GM19025 (cell line): ENCODE results near the gene MACROD2.

Source experiments
- ATAC-seq: cut with Tn5 transposase; IDR thresholded peaks from one replicate; pipeline ENCODE4 v1.9.1; 2021; ENCODE audit warnings: mild to moderate bottlenecking, low read depth, moderate library complexity; ENCODE audit not compliant: unreplicated experiment

MACROD2 gene

GRCh38 chr20:15911581-15911980 is 1916.3 kb downstream of the MACROD2 start:
- no peak for ATAC-seq

DNA sequence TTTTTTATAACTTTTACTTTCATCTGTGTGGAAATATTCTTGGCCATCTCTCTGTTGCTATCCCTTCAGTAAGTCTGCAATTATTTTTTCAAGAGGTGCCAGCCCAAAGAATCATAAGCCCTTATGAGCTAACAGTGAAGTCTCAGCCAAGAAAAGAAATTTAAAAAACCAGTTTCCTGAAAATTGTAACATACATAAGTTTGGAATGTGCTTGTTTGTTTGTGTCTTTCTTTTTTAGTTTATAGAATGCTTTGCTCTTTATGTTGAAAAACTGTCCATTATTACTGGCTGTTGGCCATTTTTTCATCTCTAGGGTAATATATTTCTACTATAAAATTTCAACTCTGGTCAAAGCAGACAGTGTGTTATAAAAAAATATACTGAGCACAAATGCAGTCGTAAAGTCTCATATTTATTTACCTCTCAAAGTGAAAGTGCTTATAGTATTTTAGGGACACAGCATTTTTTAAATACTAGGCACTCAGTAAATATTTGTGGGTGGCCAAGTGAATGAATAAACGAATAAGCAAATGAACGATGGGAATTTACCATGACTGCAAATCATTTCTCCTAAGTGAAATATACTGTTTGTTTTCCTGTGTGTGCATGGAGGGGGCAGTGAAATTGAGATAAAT is 1918.2 kb downstream of the MACROD2 start:
- no peak for ATAC-seq

GRCh38 chr20:15916623-15917022 is 1921.3 kb downstream of the MACROD2 start:
- ATAC-seq, result no peak

GRCh38 chr20:15917283-15917682 is 1922.0 kb downstream of the MACROD2 start:
- no peak for ATAC-seq

GRCh38 chr20:15918631-15919030 is 1923.3 kb downstream of the MACROD2 start:
- no peak for ATAC-seq

DNA sequence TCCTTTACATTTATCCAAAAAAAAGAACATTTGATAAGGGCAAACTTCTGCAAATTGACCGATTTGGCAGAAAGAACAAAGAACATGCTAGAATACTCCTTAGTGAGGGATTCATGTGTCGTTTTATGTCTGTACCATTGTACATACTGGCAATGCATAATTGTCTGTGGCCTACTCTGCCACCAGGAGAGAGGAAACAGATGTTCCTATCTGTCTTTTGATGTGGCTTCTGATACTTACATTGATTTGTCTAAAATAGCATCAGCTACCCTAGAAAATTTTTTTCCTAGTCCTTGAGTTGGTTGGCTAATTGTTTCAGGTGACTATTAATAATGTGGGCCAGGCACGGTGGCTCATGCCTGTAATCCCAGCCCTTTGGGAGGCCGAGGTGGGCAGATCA is 1923.8 kb downstream of the MACROD2 start:
- no peak for ATAC-seq

DNA sequence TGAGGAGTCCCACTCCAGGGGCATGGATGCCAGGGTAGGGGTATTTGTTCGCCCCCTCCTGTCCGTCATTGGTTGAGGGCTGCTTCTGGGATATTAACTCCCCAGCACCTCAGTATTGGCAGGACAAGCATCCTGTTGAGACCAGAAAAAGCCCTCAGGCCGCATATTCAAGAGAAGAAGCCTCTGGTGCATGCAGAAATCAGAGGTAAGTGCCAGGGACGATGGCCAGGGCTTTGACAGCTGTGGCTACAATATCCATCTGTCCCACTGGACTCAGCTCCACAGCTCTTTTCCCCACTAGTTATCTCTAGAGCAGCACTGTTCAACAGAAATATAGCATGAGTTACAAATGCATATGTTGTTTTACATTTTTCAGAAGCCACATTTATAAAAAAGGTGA is 1926.6 kb downstream of the MACROD2 start:
- ATAC-seq, result no peak

GRCh38 chr20:15922556-15922955 is 1927.2 kb downstream of the MACROD2 start:
- ATAC-seq, result peak; percentile 24

DNA sequence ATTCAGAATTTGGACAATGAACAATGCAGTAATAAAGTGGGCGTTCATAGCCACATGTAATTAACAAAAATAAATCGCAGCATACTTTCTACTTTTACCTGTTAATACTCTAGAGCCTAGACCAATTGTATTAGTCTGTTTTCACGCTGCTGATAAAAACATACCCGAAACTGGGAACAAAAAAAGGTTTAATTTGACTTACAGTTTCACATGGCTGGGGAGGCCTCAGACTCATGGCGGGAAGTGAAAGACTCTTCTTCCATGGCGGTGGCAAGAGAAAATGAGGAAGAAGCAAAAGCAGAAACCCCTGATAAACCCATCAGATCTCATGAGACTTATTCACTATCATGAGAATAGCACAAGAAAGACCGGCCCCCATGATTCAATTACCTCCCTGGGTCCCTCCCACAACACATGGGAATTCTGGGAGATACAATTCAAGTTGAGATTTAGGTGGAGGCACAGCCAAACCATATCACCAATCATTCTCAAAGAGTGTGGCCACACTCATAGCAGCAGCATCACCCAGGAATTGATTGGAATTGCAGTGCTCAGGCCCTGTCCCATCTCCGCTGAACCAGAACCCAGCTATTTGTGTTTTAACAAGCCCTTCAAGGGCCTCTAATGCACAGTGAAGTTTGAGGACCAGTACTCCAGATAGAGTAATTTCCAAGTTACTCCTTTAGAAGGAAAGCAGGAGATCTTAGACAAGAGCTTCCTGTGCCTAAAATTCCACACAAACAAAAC is 1927.9 kb downstream of the MACROD2 start:
- peak; percentile 69 for ATAC-seq

DNA sequence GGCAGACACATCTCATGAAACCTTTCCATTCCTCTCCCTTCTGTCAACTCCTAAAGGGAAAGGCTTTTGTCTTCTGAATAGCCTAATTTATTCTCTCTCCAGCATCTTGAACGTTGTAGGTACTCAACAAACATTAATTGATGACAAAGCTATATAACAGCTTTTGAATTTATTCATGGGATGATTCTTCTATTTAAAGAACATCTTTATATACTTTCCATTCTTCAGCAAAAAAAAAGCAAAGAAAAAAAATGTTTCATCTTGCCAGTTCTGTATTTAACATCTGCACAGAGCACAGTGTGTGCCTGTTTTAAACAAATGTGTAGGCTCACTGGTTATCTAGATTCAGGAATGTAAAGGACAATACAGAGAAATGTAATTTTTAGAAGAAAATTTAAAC is 1929.2 kb downstream of the MACROD2 start:
- no peak for ATAC-seq

DNA sequence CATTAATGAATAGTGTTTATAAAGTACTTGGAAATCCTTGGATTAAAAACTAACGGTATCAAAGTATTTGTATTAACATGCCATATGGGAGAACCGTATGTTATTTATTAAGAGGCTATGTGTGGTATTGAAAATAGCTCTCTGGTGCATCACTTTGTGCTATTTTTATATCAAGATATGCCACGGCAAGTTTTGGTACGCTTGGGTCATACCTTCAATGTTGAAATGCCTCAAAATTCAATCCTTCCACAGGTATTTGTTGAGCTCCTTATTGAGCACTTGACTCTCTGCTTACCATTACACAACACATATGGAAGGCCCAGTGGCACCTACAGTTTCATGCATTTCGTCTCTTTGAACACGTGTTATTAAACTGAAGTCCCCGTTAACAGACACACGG is 1930.1 kb downstream of the MACROD2 start:
- no peak for ATAC-seq

DNA sequence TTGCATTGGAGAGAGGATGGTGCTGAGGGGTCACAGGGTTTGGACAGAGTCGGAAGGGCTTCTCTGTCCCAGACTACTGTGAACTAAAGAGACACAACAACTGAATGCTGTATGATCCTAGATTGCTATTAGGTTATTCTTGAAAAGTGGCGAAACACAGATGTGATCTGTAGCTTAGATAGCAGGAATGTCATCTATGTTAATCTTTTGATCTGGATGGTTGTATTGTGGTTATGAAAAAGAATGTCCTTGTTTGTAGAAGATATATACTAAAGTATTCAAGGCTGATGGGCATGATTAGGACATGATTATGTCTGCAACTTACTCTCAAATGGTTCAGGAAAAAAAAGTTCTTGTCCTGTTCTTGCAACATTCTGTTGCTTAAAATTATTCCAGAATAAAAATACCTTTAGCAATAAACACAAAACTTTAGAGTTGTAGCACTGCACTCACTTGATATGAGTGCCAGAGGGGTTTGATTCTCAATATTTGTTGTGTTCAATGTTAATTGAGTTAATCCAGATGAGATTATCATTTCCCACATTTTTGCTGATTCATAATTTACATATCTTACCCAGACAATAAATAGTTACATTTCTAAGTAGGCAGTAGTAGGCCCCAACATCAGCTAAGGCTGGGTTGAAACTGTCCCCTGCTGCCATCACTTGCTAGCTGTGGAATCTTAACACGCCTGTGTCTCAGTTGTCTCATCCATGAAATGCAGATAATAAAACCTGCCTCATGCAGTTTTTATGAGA is 1932.8 kb downstream of the MACROD2 start:
- no peak for ATAC-seq

- ATAC-seq, result no peak
Observed at GRCh38 chr20:15928946-15929345, 1933.6 kb downstream of the MACROD2 start.

GRCh38 chr20:15930311-15931305 is 1935.3 kb downstream of the MACROD2 start:
- ATAC-seq, result no peak

- ATAC-seq, result no peak
Observed at GRCh38 chr20:15931897-15932296, 1936.6 kb downstream of the MACROD2 start.

DNA sequence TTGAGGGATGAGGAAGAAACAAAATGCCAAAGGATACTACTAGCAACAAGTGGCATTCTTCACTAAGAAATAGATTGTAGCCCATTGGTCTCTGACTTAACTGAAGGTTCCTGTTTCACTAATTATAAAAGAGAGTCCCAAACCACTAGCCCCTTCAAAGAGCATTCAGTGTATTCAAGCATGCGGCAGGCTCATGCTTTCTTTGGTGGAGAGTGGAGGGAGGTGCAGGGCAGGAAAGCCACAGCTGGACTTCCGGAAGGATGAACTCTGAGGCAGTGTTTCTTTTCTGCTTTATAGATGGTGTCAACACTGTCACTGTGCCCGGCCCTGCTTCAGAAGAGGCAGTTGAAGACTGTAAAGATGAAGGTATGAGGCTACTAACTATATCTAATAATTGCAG is 1941.9 kb downstream of the MACROD2 start:
- peak; percentile 75 for ATAC-seq

- ATAC-seq, result no peak
Observed at GRCh38 chr20:15938847-15939246, 1943.5 kb downstream of the MACROD2 start.

GRCh38 chr20:15940127-15940526 is 1944.8 kb downstream of the MACROD2 start:
- ATAC-seq, result no peak

DNA sequence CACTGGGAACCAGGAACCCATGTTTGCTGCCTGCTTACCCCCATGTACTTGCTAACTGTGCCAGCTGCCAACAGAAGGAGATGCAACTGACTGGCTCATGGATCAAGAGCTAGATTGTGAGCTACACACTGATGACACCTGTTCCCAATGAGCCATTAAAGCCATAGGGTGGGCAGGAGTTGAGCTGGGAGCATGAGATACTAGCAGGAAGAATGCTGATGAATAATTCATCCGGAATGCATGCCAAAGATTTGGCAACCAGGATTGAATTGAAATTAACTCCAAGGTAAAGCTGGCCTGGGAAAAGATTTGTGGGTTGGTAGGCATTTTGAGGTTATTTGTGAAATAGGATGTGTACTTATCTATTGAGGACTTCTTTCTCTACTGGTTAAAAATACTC is 1946.8 kb downstream of the MACROD2 start:
- no peak for ATAC-seq

- ATAC-seq, result no peak
Observed at GRCh38 chr20:15945289-15945688, 1950.0 kb downstream of the MACROD2 start.
